Liver (tissue), 9 donors: ENCODE data around the gene CIAO3. TPM values are rescaled to one million over a fixed set of nuclear protein-coding genes. Genes with fewer than 3 reads are reported as not detected.

Experiments
- DNase-seq: peaks from one replicate; pipeline ENCODE4 v3.0.0-alpha.2; 2017; ENCODE audit warnings: low spot score
- H3K27ac ChIP-seq, 2 donors: one replicate each; pipeline ENCODE4 v1.7.0; 2013; ENCODE audit warnings: inconsistent platforms in 2 of 2, low read length in 2 of 2, control low read depth in 1 of 2, low read depth in 1 of 2, mild to moderate bottlenecking in 1 of 2
- H3K27me3 ChIP-seq, 4 donors: one replicate each; pipeline versions ENCODE4 v1.6.1 to v1.7.0; 2013; ENCODE audit warnings: low read length in 3 of 4, inconsistent platforms in 1 of 4, mild to moderate bottlenecking in 1 of 4, moderate library complexity in 1 of 4; ENCODE audit not compliant: control insufficient read depth in 4 of 4, insufficient read depth in 4 of 4
- H3K36me3 ChIP-seq, 4 donors: one replicate each; pipeline versions ENCODE4 v1.6.1 to v1.7.0; 2013; ENCODE audit warnings: low read length in 3 of 4, mild to moderate bottlenecking in 3 of 4, low read depth in 1 of 4, moderate library complexity in 1 of 4; ENCODE audit not compliant: control insufficient read depth in 4 of 4, insufficient read depth in 3 of 4
- H3K4me1 ChIP-seq, 4 donors: one replicate each; pipeline versions ENCODE4 v1.6.1 to v1.7.0; 2013; ENCODE audit warnings: low read length in 3 of 4, mild to moderate bottlenecking in 3 of 4, moderate library complexity in 1 of 4; ENCODE audit not compliant: control insufficient read depth in 4 of 4, insufficient read depth in 4 of 4
- H3K4me3 ChIP-seq, 3 donors: one replicate each; pipeline versions ENCODE4 v1.6.1 to v1.7.0; 2013; ENCODE audit warnings: low read length in 3 of 3, control low read depth in 1 of 3, low read depth in 1 of 3, mild to moderate bottlenecking in 1 of 3
- H3K9ac ChIP-seq, 2 donors: one replicate each; pipeline ENCODE4 v1.7.0; 2013; ENCODE audit warnings: low read length in 2 of 2, mild to moderate bottlenecking in 2 of 2, moderate library complexity in 2 of 2, control low read depth in 1 of 2, low read depth in 1 of 2
- H3K9me3 ChIP-seq, 4 donors: one replicate each; pipeline versions ENCODE4 v1.6.1 to v1.7.0; 2013; ENCODE audit warnings: low read length in 3 of 4; ENCODE audit not compliant: control insufficient read depth in 4 of 4
- ATF3 ChIP-seq: IDR thresholded peaks from 2 replicates; pipeline ENCODE4 v1.6.1; 2016; ENCODE audit warnings: antibody characterized with exemption
- CTCF ChIP-seq: fragments of 150-350 bp; IDR thresholded peaks from 2 replicates; pipeline ENCODE4 v1.5.1; 2017; ENCODE audit warnings: improper control_type of control experiment, low read depth, low read length; ENCODE audit not compliant: missing input control
- EGR1 ChIP-seq, 2 donors: IDR thresholded peaks; 2 replicates each; pipeline ENCODE4 v1.6.1; 2016 to 2018; ENCODE audit warnings: antibody characterized with exemption in 2 of 2, low read depth in 2 of 2
- FOXA1 ChIP-seq: IDR thresholded peaks from 2 replicates; pipeline ENCODE4 v1.6.1; 2016; ENCODE audit warnings: antibody characterized with exemption
- FOXA2 ChIP-seq: IDR thresholded peaks from 2 replicates; pipeline ENCODE4 v1.6.1; 2016; ENCODE audit warnings: antibody characterized with exemption
- GABPA ChIP-seq, 2 donors: IDR thresholded peaks in 1 of 2; conservative IDR thresholded peaks in 1 of 2; 2 replicates each; pipeline ENCODE4 v1.6.1; 2016; ENCODE audit warnings: antibody characterized with exemption in 2 of 2, mild to moderate bottlenecking in 1 of 2, moderate library complexity in 1 of 2
- HNF4A ChIP-seq, 2 donors: conservative IDR thresholded peaks; 2 replicates each; pipeline ENCODE4 v1.6.1; 2016; ENCODE audit warnings: antibody characterized with exemption in 2 of 2, mild to moderate bottlenecking in 2 of 2
- HNF4G ChIP-seq: IDR thresholded peaks from 2 replicates; pipeline ENCODE4 v1.6.1; 2016; ENCODE audit warnings: antibody characterized with exemption
- MAX ChIP-seq: IDR thresholded peaks from 2 replicates; pipeline ENCODE4 v1.6.1; 2016; ENCODE audit warnings: antibody characterized with exemption
- NR2F2 ChIP-seq: IDR thresholded peaks from 2 replicates; pipeline ENCODE4 v1.6.1; 2016; ENCODE audit warnings: antibody characterized with exemption
- RAD21 ChIP-seq, 2 donors: IDR thresholded peaks; 2 replicates each; pipeline ENCODE4 v1.6.1; 2016; ENCODE audit warnings: antibody characterized with exemption in 2 of 2, mild to moderate bottlenecking in 2 of 2
- RXRA ChIP-seq, 2 donors: IDR thresholded peaks; 2 replicates each; pipeline ENCODE4 v1.6.1; 2017 to 2018; ENCODE audit warnings: antibody characterized with exemption in 2 of 2, mild to moderate bottlenecking in 1 of 2
- SP1 ChIP-seq: IDR thresholded peaks from 2 replicates; pipeline ENCODE4 v1.6.1; 2018; ENCODE audit warnings: antibody characterized with exemption, mild to moderate bottlenecking
- TAF1 ChIP-seq: conservative IDR thresholded peaks from 2 replicates; pipeline ENCODE4 v1.6.1; 2016; ENCODE audit warnings: antibody characterized with exemption, mild to moderate bottlenecking
- YY1 ChIP-seq: IDR thresholded peaks from 2 replicates; pipeline ENCODE4 v1.6.1; 2016; ENCODE audit warnings: antibody characterized with exemption, mild to moderate bottlenecking
- ZBTB33 ChIP-seq: IDR thresholded peaks from 2 replicates; pipeline ENCODE4 v1.6.1; 2016; ENCODE audit warnings: antibody characterized with exemption
- WGBS: extraction: QIAGEN DNeasy Blood & Tissue Kit; methylation state at CpG from one replicate; pipeline ENCODE4 v1.1.7; 2013; 5-methylcytosine and 5-hydroxymethylcytosine counted together
- polyA plus RNA-seq, 2 donors: library from polyadenylated mRNA; stranded (reverse) in 1 of 2; unstranded in 1 of 2; fragments of 200-250 nt in 1 of 2; fragments of >200 nt in 1 of 2; fragmentation: Nextera tagmentation in 1 of 2; extraction: Ambion mirVana in 1 of 2; gene quantifications; one replicate each; pipeline versions ENCODE4 v1.2.1 to v1.2.3, GENCODE V29; 2013 to 2015
- total RNA-seq, 2 donors: library from RNA; depleted of rRNA; stranded (reverse); fragments of >200 nt; gene quantifications; one replicate each; pipeline ENCODE4 v1.2.3, GENCODE V29; 2014
- donor health status: healthy.
- donor health status: healthy.
- donor health status: healthy.
- donor health status: healthy.
- donor health status: healthy.

Gene CIAO3
- total and polyA plus RNA-seq, 4 donors = 13.2 to 24.3 (median 16.5) TPM

GRCh38 chr16:709566-710499 is 31.0 kb downstream of the CIAO3 start:
- 34% methylated on average over 30 of the region's 30 CpGs for WGBS
- Histone ChIP-seq H3K4me1 (peaks cover 0 to 8% (median 4%) of the 10 kb centered on the region in 4 donors), H3K9me3 (no peaks in the 10 kb centered on the region), H3K4me3 (no peak overlapping the region), H3K27ac (no peak overlapping the region), H3K9ac (no peak overlapping the region), H3K36me3 (no peaks in the 10 kb centered on the region), H3K27me3 (peaks cover 4 to 18% (median 7%) of the 10 kb centered on the region in 4 donors)
- no peak for TF ChIP-seq ATF3
- TF ChIP-seq SP1 = no peak
- no peak for TF ChIP-seq RXRA (IDR thresholded peaks at IDR 0.05)
- no peak for TF ChIP-seq TAF1
- no peak for TF ChIP-seq FOXA1
- TF ChIP-seq MAX = no peak
- TF ChIP-seq YY1 = no peak
- no peak for TF ChIP-seq FOXA2
- TF ChIP-seq RAD21 (IDR thresholded peaks at IDR 0.05) = no peak
- DNase-seq = no peak

GRCh38 chr16:708959-709358 is 31.8 kb downstream of the CIAO3 start:
- no peak for DNase-seq
- no peak overlapping the region for H3K27ac ChIP-seq
- no peak overlapping the region for H3K4me3 ChIP-seq
- no peaks in the 10 kb centered on the region for H3K9me3 ChIP-seq
- WGBS = 66% methylated on average over 4 of the region's 4 CpGs
- H3K27me3 ChIP-seq = peaks cover 4 to 18% (median 9%) of the 10 kb centered on the region in 4 donors
- no peak overlapping the region for H3K9ac ChIP-seq
- TF ChIP-seq RAD21 (IDR thresholded peaks at IDR 0.05) (no peak), FOXA2 (no peak), RXRA (IDR thresholded peaks at IDR 0.05) (no peak), TAF1 (no peak), YY1 (no peak), NR2F2 (no peak), ZBTB33 (no peak), FOXA1 (no peak), CTCF (no peak)
- peaks cover 0 to 4% (median 0%) of the 10 kb centered on the region in 4 donors for H3K4me1 ChIP-seq
- no peaks in the 10 kb centered on the region for H3K36me3 ChIP-seq

- WGBS = 53% methylated on average over 3 of the region's 3 CpGs
- H3K36me3 ChIP-seq = no peaks in the 10 kb centered on the region
- H3K9ac ChIP-seq = no peak overlapping the region
- DNase-seq = no peak
- peaks cover 0 to 4% (median 0%) of the 10 kb centered on the region in 4 donors for H3K4me1 ChIP-seq
- H3K9me3 ChIP-seq = no peaks in the 10 kb centered on the region
- H3K27me3 ChIP-seq = peaks cover 4 to 20% (median 14%) of the 10 kb centered on the region in 4 donors
- H3K27ac ChIP-seq = no peak overlapping the region
- no peak overlapping the region for H3K4me3 ChIP-seq
- TF ChIP-seq HNF4G = no peak
- TF ChIP-seq HNF4A (conservative IDR thresholded peaks at IDR 0.05) = no peak
- TF ChIP-seq GABPA (IDR thresholded peaks at IDR 0.05 in 1 of 2, conservative IDR thresholded peaks at IDR 0.05 in 1 of 2) = no peak
- no peak for TF ChIP-seq RAD21 (IDR thresholded peaks at IDR 0.05)
- TF ChIP-seq SP1 = no peak
- TF ChIP-seq CTCF = no peak
- no peak for TF ChIP-seq YY1
- no peak for TF ChIP-seq ZBTB33
- TF ChIP-seq MAX = no peak
- no peak for TF ChIP-seq EGR1 (IDR thresholded peaks at IDR 0.05; ENCODE audit: low read depth in 2 of 2)
- TF ChIP-seq RXRA (IDR thresholded peaks at IDR 0.05) = no peak
Observed at GRCh38 chr16:708019-708418, 32.8 kb downstream of the CIAO3 start.
